Eye (tissue), 1 donor: ENCODE measurements around the gene CX3CR1.

Source experiments
- DNase-seq: peaks from one replicate; pipeline ENCODE4 v3.0.0-alpha.2; 2015

CX3CR1 gene

GRCh38 chr3:39220407-39221140 is 59.3 kb downstream of the CX3CR1 start:
- DNase-seq: no peak

DNA sequence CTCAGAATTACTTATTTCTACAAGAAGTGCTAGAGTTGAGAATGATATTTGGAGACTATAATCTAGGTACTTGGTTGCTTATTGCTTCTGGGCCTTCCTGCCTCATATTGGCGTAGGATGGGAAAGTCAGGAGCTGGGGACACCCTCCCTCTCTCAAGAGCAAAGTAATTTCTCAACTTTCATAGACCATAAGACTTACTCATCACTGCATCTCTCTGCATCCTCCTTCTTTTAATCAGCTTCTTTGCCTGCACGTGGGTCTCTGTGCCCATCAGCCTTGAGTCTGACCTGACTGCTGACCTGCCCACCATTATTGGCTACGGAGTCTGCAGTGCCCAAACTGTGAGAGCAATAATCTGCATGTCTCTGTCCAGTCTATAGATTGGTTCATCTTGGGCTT is 60.1 kb downstream of the CX3CR1 start:
- DNase-seq: no peak

GRCh38 chr3:39216176-39216790 is 63.6 kb downstream of the CX3CR1 start:
- DNase-seq: no peak

GRCh38 chr3:39213613-39214012 is 66.2 kb downstream of the CX3CR1 start:
- no peak for DNase-seq
